Stimulated activated CD8-positive, alpha-beta memory T cell treated with anti-CD3 and anti-CD28 coated beads, Interleukin-15, amount 100 ng/mL, for 1 hour (primary cell): Measurements from ENCODE around the gene FAM200B.

Experiments used
- DNase-seq: peaks from one replicate; pipeline ENCODE4 v3.0.0-alpha.2; 2020; ENCODE audit warnings: low read depth

Gene FAM200B

GRCh38 chr4:15668566-15669435 lies 12.8 kb upstream of the FAM200B start:
- DNase-seq: no peak

- DNase-seq: no peak
These were observed 11.1 kb upstream of the FAM200B start for GRCh38 chr4:15670576-15670975.

DNA sequence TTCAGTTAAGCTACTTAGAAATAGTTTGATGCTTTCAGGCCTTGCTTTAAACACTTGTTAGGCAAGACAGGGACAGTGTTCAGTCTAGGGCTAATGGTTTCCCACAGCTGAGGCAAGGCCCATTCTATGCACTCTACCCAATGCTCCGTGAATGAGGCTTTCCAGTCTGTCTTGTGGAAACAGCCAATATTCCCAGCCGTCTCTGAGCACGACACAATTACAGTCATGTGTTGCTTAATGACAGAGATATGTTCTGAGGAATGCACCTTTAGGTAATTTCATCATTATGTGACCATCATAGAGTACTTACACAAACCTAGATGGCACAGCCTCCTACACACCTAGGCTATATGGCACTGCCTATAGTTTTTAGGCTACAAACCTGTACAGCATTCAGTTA lies 9.5 kb upstream of the FAM200B start:
- no peak for DNase-seq

GRCh38 chr4:15673337-15673736 lies 8.3 kb upstream of the FAM200B start:
- no peak for DNase-seq

GRCh38 chr4:15674046-15674445 lies 7.6 kb upstream of the FAM200B start:
- no peak for DNase-seq

GRCh38 chr4:15674926-15675325 lies 6.7 kb upstream of the FAM200B start:
- no peak for DNase-seq

DNA sequence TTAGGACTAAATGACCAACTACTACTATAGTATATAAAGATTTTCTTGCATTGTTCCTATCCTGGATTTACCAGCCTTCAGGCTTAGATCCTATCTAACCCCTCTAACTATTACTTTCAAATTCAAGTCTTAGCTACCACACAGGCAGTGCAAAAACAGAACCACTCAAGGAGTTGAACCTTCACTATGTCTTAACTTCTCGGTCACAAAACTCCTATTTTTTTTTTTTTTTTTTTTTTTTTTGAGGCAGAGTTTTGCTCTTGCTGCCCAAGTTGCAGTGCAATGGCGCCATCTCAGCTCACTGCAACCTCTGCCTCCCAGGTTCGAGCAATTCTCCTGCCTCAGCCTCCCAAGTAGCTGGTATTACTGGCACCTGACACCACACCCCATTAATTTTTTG lies 6.3 kb upstream of the FAM200B start:
- no peak for DNase-seq

GRCh38 chr4:15676039-15676438 lies 5.6 kb upstream of the FAM200B start:
- DNase-seq: no peak

DNA sequence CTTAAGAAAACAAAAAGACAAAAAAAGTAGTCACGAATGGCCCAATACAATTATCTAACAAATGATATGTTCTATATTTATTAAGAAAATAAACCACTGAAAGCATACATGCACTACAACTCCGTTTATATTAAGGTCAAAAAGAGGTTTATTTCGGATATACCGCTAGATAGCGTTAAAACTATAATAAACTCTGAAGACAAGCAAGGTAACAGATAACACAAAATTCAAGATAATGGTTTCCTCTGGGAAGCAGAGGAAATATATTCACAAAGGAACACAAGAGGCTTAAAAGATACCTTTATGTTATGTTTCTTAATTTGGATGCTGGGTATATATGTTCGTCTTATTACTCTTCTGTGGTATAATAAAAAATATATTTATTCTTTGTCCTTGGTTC lies 4.7 kb upstream of the FAM200B start:
- DNase-seq: no peak

GRCh38 chr4:15677507-15677988 lies 4.1 kb upstream of the FAM200B start:
- no peak for DNase-seq

GRCh38 chr4:15681067-15681371 lies 608 bp upstream of the FAM200B start:
- no peak for DNase-seq

DNA sequence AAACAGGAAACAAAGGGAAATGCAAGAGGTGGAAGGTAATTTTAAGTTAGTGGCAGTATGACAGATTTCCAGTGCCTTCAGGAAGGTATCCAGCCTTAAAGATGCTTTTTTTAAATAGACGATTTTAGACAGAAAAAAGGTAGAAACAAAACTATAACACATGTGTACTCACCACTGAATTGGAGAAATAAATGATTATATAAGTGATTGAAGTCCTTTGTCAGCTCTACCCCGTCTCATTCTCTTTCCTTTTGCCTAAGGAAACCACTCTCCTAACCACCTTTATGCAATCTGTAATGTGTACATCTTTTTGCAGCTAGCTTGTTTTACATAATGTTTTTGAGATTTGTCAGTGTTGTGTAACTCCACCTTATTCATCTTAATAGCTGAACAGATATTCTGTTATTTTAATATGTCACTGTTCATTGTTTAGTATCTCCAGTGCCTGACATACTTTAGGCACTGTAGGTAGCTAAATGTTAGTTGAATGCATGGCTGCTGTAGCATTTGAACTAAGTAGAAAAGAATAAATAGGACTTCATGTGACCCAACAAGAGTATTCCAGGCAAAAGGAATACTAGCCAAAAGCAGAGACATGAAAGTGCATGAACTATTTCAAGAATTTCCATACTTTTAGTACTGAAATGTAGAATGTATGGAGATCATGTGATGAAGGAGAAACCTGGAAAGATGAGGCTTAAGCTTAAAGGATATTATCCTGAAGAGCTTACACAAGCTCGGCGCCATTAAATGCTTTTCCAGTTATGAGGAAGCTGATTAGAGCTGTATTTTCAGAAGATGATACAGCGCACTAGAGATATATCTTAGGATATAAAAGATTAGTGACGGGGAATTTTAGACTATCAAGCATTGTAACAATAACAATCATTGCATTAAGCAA lies 865 bp downstream of the FAM200B start:
- no peak for DNase-seq

- no peak for DNase-seq
These were observed 1.5 kb downstream of the FAM200B start for GRCh38 chr4:15683143-15683495.

- no peak for DNase-seq
These were observed 2.9 kb downstream of the FAM200B start for GRCh38 chr4:15684498-15684897.

- no peak for DNase-seq
These were observed 6.4 kb downstream of the FAM200B start for GRCh38 chr4:15688051-15688450.

GRCh38 chr4:15689540-15689939 lies 7.9 kb downstream of the FAM200B start:
- DNase-seq: no peak

DNA sequence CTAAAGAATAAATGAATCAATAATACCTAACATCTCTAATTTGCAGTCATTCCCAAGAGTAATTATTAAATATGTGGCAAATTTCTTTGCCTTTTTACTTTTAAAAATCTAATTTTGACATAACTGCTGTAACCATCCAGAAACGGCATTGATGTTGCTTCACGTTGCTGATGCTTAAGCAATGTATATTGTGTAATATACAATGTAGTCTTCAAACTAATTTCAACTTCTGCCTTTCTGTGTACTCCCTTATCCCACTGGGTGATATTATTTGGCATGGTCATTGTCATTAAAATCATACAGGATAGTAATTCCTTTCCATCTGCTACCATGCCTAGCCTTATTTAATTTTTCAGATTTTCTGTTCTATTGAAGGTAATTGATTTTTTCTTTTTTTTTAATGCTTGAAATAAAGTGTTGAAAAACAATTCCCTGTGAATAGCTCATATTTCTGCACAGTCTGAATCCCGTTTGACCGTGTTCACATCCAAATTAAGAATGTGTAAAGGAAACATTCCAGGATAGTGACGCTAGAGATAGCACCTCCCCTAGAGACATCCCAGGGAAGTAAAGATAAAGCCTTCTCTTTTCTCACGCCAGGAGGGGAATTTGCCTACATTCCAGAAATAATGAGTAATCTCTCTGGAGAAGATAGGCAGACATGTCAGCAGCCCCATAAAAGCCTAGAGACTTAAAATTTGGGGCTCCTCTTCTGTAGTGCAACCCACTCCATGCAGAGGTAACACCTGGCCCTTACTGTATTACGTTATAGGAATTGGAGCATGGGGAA lies 8.6 kb downstream of the FAM200B start:
- DNase-seq: no peak

DNA sequence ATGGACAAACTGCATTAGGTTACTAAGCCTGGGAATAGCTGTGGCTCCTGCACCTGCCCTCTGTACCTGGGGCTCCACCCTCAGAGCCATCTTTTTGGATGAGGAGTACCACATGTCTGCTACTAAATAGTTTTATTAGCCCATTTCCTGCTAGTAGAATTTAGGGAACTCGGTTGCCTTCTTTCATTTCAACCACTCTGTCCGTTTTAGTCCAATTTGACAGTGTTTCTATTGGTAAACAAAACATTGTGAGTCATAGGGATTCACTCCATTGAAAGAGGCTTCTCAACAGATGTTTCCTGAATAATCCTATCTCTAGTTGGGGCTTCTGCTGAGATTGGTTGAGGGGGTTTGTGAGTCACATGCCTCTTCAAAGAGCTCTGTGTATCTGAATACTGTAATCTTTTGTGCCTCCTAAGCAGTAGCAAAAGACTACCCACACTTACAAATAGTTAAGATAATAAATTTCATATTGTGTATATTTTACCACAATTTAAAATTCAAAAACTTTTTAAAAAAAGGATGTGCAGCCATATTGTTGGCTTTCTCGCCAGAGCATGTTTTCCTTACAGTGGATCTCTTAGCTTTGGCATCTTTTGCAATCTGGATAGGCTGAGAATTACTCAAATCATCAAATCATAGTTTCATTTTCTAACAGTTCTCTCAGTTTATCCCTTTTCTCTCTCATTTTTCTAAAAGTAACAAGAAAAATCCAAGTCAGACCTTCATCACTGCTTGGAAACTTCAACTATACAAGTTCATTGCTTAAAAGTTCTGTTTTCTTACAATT lies 9.9 kb downstream of the FAM200B start:
- no peak for DNase-seq

DNA sequence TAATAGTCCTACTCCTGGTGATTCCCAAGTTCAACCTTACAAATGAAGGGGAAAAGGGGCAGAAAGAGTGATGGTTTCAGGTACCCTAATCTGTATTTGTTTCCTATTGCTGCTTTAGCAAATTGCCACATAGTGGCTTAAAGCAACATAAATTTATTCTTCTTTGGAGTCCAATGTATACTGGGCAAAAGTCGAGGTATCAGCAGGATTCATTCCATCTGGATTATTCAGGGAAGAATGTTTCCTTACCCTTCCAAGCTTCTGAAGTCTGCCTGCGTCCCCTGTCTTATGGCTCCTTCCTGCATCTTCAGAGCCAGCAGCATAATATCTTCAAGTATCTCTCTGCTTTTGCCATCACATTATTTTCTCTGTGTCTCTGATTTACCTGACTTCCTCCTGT lies 11.0 kb downstream of the FAM200B start:
- DNase-seq: no peak

DNA sequence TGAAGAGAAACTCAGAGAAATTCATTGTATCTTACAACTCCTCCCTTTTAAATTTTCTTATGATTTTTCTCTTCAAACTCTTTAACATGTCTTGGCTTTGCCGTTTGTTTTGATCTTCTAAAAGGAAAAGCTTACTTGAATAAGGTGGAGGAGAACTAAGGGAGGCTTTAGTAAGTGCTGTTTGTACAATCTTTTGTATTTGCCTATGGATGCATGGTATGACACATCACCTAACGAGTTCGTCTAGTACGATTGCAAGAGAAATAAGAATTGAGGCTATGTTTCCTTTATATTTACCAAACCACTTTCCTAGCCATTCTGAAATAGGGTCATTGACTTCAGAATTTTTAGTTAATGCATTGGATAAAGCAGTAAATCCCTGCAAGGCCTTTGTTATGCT lies 12.8 kb downstream of the FAM200B start:
- DNase-seq: no peak

- no peak for DNase-seq
These were observed 13.6 kb downstream of the FAM200B start for GRCh38 chr4:15695240-15695699.

- no peak for DNase-seq
These were observed 14.1 kb downstream of the FAM200B start for GRCh38 chr4:15695729-15696128.
